ENCODE results near the gene IPMK.

The IPMK gene

DNA sequence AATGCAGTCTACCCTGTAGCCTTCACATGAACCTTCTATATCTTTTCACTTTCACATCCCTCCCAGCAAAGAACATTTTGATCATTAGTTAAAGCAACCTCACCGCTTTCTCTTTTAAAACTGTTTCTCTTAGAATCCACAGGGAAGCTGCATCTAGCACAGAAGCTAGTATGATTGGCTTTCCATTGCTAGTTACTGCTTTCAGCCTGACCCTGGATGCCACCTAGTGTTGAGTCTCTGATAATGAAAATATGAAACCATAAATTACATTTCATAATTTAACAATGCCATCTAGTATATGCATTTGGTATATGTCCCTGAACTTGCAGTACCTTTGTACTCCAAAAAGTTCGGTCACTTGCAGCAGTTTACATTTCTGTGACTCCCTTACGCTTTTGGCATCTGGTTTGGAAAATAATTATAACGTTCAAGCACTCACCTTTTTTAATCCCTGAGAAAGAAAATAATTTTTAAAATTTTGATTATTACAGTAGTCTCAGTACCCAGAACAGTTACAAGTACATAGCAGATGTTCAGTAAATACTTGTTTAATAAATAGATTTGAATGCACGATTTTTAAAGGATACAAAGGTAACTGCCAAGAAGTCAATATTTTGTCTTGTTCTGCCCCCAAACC, 24.0 kb upstream of the IPMK start:
- DNase-seq (ENCODE audit: low read depth in 1 of 2, low spot score in 1 of 2): peak in 1 of 2 experiments; percentile 52
- Histone ChIP-seq H3K4me3 (replicated peaks; ENCODE audit: insufficient read depth, low read length) (no peak overlapping the region), H3K27me3 (ENCODE audit: insufficient read depth, poor library complexity, severe bottlenecking) (no peaks in the 10 kb centered on the region), H3K27ac (replicated peaks) (no peak overlapping the region)
- TF ChIP-seq, protein P1, sequence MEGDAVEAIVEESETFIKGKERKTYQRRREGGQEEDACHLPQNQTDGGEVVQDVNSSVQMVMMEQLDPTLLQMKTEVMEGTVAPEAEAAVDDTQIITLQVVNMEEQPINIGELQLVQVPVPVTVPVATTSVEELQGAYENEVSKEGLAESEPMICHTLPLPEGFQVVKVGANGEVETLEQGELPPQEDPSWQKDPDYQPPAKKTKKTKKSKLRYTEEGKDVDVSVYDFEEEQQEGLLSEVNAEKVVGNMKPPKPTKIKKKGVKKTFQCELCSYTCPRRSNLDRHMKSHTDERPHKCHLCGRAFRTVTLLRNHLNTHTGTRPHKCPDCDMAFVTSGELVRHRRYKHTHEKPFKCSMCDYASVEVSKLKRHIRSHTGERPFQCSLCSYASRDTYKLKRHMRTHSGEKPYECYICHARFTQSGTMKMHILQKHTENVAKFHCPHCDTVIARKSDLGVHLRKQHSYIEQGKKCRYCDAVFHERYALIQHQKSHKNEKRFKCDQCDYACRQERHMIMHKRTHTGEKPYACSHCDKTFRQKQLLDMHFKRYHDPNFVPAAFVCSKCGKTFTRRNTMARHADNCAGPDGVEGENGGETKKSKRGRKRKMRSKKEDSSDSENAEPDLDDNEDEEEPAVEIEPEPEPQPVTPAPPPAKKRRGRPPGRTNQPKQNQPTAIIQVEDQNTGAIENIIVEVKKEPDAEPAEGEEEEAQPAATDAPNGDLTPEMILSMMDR (IDR thresholded peaks at IDR 0.05; ENCODE audit: insufficient read depth, low read length): peak; percentile 33
- TF ChIP-seq POLR2AphosphoS5 (IDR thresholded peaks at IDR 0.05; ENCODE audit: low read depth): no peak

DNA sequence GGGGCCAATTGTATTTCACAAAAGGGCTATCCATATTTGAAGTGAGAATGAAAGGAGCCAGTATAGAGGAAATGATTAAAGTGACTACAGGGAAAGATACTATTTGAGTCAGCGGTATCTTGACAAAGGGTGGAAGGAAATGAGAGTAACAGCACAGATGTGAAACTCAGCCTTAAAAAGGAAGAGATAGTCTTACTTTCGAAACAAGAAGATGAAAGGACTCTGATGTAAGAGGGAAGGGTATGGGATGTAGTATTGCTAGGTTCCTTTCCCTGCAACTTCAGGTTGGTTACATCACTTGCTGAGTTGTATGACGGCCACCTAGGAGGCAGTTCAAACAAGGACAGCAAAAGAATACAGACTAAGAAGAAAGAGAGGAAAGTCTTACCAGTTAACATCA, 14.9 kb upstream of the IPMK start:
- peak; percentile 75 to 91 for DNase-seq (ENCODE audit: low read depth in 1 of 2, low spot score in 1 of 2)
- Histone ChIP-seq H3K27me3 (ENCODE audit: insufficient read depth, poor library complexity, severe bottlenecking) (no peaks in the 10 kb centered on the region), H3K27ac (replicated peaks) (no peak overlapping the region; the same call in 1 of the 2 replicates), H3K4me3 (replicated peaks; ENCODE audit: insufficient read depth, low read length) (no peak overlapping the region)
- TF ChIP-seq, protein P2, sequence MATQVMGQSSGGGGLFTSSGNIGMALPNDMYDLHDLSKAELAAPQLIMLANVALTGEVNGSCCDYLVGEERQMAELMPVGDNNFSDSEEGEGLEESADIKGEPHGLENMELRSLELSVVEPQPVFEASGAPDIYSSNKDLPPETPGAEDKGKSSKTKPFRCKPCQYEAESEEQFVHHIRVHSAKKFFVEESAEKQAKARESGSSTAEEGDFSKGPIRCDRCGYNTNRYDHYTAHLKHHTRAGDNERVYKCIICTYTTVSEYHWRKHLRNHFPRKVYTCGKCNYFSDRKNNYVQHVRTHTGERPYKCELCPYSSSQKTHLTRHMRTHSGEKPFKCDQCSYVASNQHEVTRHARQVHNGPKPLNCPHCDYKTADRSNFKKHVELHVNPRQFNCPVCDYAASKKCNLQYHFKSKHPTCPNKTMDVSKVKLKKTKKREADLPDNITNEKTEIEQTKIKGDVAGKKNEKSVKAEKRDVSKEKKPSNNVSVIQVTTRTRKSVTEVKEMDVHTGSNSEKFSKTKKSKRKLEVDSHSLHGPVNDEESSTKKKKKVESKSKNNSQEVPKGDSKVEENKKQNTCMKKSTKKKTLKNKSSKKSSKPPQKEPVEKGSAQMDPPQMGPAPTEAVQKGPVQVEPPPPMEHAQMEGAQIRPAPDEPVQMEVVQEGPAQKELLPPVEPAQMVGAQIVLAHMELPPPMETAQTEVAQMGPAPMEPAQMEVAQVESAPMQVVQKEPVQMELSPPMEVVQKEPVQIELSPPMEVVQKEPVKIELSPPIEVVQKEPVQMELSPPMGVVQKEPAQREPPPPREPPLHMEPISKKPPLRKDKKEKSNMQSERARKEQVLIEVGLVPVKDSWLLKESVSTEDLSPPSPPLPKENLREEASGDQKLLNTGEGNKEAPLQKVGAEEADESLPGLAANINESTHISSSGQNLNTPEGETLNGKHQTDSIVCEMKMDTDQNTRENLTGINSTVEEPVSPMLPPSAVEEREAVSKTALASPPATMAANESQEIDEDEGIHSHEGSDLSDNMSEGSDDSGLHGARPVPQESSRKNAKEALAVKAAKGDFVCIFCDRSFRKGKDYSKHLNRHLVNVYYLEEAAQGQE (IDR thresholded peaks at IDR 0.05; ENCODE audit: insufficient replicate concordance, low read depth): no peak
- peak; percentile 22; the same call in 1 of the 2 replicates for TF ChIP-seq GABPA (IDR thresholded peaks at IDR 0.05; ENCODE audit: low read depth)
- TF ChIP-seq SPI1 (IDR thresholded peaks at IDR 0.05; ENCODE audit: borderline replicate concordance, low read depth): peak; percentile 41; the same call in 1 of the 2 replicates
- peak; percentile 41; the same call in 1 of the 2 replicates for TF ChIP-seq POLR2AphosphoS5 (IDR thresholded peaks at IDR 0.05; ENCODE audit: low read depth)
- TF ChIP-seq, protein P1 (IDR thresholded peaks at IDR 0.05; ENCODE audit: insufficient read depth, low read length): no peak

DNA sequence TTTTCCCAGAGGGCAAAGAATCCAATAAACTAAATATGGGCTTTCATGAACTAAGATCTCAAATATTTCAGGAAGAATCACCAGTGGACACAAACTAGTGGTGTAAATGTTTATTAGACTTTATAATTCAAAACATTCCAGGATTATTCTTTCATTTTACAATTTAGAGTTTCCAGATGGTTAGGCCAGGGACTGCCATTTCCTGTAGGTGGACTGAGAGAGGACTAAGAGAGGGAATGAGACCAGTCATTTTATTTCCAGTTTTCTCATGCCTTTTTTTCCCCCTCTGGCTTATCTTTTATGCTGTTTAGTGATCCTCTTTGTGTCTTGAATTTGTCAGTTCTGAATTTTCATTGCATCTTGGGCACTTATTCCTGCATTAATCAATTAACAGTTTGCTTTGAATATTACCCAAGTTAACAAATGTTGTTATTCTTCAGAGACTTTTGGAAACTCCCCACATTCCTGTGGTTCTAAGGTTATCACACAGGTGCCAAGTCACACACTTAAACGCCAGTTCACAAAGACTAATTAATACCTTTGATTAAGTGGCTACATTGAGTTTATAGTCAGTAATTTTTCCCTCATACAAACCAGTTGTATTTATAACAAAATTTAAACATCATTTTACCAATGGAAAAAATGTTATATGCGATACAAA, 13.5 kb upstream of the IPMK start:
- H3K27ac ChIP-seq (replicated peaks): no peak overlapping the region; the same call in 1 of the 2 replicates
- no peak overlapping the region for H3K4me3 ChIP-seq (replicated peaks; ENCODE audit: insufficient read depth, low read length)
- no peak for TF ChIP-seq GABPA (IDR thresholded peaks at IDR 0.05; ENCODE audit: low read depth)
- TF ChIP-seq, protein P1 (IDR thresholded peaks at IDR 0.05; ENCODE audit: insufficient read depth, low read length): no peak
- TF ChIP-seq SPI1 (IDR thresholded peaks at IDR 0.05; ENCODE audit: borderline replicate concordance, low read depth): no peak
- TF ChIP-seq, protein P2 (IDR thresholded peaks at IDR 0.05; ENCODE audit: insufficient replicate concordance, low read depth): no peak
- TF ChIP-seq POLR2AphosphoS5 (IDR thresholded peaks at IDR 0.05; ENCODE audit: low read depth): no peak
- no peaks in the 10 kb centered on the region for H3K27me3 ChIP-seq (ENCODE audit: insufficient read depth, poor library complexity, severe bottlenecking)
- no peak for DNase-seq (ENCODE audit: low read depth in 1 of 2, low spot score in 1 of 2)
